ENCODE measurements around the gene CRMP1.

DNA sequence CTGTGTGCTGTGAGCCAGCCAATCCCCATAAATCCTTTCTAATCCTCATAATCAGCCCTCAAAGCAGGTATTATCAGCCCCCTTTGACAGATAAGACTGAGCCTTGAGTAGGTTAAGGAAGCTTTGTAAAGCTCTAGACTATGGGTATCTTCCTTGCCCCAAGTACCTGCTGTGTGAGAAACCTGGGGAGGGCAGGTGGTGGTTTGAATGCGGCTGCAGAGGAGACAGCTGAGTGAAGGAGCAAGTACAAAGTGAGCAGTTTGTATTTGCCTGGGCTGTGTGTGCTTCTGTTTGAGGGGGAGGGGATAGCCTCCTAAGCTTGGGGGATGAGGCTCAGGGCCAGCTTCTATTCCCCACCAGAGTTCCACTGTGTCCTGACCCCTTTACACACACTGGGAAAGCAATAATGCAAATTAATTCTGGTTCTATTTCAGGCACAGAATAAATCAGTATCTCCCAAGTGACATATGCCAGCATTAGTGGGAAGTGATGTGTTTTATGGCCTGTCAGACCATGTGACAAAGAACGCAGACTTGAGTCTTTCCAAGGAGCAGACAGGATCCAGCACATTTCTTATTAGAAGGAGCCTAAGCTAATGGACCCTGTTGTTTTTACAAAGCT, 118.4 kb downstream of the CRMP1 start:
- TF ChIP-seq, protein P1, sequence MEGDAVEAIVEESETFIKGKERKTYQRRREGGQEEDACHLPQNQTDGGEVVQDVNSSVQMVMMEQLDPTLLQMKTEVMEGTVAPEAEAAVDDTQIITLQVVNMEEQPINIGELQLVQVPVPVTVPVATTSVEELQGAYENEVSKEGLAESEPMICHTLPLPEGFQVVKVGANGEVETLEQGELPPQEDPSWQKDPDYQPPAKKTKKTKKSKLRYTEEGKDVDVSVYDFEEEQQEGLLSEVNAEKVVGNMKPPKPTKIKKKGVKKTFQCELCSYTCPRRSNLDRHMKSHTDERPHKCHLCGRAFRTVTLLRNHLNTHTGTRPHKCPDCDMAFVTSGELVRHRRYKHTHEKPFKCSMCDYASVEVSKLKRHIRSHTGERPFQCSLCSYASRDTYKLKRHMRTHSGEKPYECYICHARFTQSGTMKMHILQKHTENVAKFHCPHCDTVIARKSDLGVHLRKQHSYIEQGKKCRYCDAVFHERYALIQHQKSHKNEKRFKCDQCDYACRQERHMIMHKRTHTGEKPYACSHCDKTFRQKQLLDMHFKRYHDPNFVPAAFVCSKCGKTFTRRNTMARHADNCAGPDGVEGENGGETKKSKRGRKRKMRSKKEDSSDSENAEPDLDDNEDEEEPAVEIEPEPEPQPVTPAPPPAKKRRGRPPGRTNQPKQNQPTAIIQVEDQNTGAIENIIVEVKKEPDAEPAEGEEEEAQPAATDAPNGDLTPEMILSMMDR (conservative IDR thresholded peaks at IDR 0.05; ENCODE audit: low read depth, low read length), result no peak
- TF ChIP-seq EZH2 (IDR thresholded peaks at IDR 0.05; ENCODE audit: borderline replicate concordance, low read depth, low read length, poor library complexity, severe bottlenecking), result no peak

All from A673 (cell line).